ENCODE measurements around the gene GTF2A1L.

The GTF2A1L gene

GRCh38 chr2:48693645-48694044 lies 76.0 kb downstream of the GTF2A1L start:
- H3K4me1 ChIP-seq (ENCODE audit: insufficient read depth, low read length, severe bottlenecking): no peaks in the 10 kb centered on the region

GRCh38 chr2:48694149-48694548 lies 76.5 kb downstream of the GTF2A1L start:
- H3K9me3 ChIP-seq (ENCODE audit: low read length): no peaks in the 10 kb centered on the region
- no peak overlapping the region for H3K4me2 ChIP-seq (ENCODE audit: low read length)
- H4K20me1 ChIP-seq (ENCODE audit: insufficient read depth, low read length): no peaks in the 10 kb centered on the region
- no peaks in the 10 kb centered on the region for H3K36me3 ChIP-seq (ENCODE audit: insufficient read depth, low read length)
- H3K27ac ChIP-seq (ENCODE audit: low read depth, low read length, poor library complexity, severe bottlenecking): no peak overlapping the region
- H3K4me3 ChIP-seq (ENCODE audit: low read depth, low read length, poor library complexity, severe bottlenecking): no peak overlapping the region
- TF ChIP-seq EZH2 (IDR thresholded peaks at IDR 0.05; ENCODE audit: borderline replicate concordance, low read length) (no peak), CTCF (IDR thresholded peaks at IDR 0.05; ENCODE audit: low read length) (no peak)
- no peaks in the 10 kb centered on the region for H3F3A ChIP-seq (ENCODE audit: insufficient read depth, low read length)
- H2AFZ ChIP-seq (ENCODE audit: low read length): no peak overlapping the region
- no peaks in the 10 kb centered on the region for H3K79me2 ChIP-seq (ENCODE audit: insufficient read depth, low read length)
- no peaks in the 10 kb centered on the region for H3K27me3 ChIP-seq (ENCODE audit: insufficient read depth, low read length)
- H3K4me1 ChIP-seq (ENCODE audit: insufficient read depth, low read length, severe bottlenecking): no peaks in the 10 kb centered on the region
- H3K9ac ChIP-seq (ENCODE audit: low read length): no peak overlapping the region
- H3K9me2 ChIP-seq (ENCODE audit: low read depth, low read length): no peaks in the 10 kb centered on the region

More at GRCh38 chr2:48693645-48694044, 76.0 kb downstream of the GTF2A1L start:
- Histone ChIP-seq H3K36me3 (ENCODE audit: insufficient read depth, low read length) (no peaks in the 10 kb centered on the region), H3K27ac (ENCODE audit: low read depth, low read length, poor library complexity, severe bottlenecking) (no peak overlapping the region), H4K20me1 (ENCODE audit: insufficient read depth, low read length) (no peaks in the 10 kb centered on the region), H3K4me3 (ENCODE audit: low read depth, low read length, poor library complexity, severe bottlenecking) (no peak overlapping the region), H3K27me3 (ENCODE audit: insufficient read depth, low read length) (no peaks in the 10 kb centered on the region), H2AFZ (ENCODE audit: low read length) (no peak overlapping the region), H3K9me2 (ENCODE audit: low read depth, low read length) (no peaks in the 10 kb centered on the region), H3F3A (ENCODE audit: insufficient read depth, low read length) (no peaks in the 10 kb centered on the region), H3K4me2 (ENCODE audit: low read length) (no peak overlapping the region), H3K9ac (ENCODE audit: low read length) (no peak overlapping the region), H3K9me3 (ENCODE audit: low read length) (no peaks in the 10 kb centered on the region), H3K79me2 (ENCODE audit: insufficient read depth, low read length) (no peaks in the 10 kb centered on the region)
- TF ChIP-seq EZH2 (IDR thresholded peaks at IDR 0.05; ENCODE audit: borderline replicate concordance, low read length) (no peak), CTCF (IDR thresholded peaks at IDR 0.05; ENCODE audit: low read length) (no peak)

- Histone ChIP-seq H3K4me3 (ENCODE audit: low read depth, low read length, poor library complexity, severe bottlenecking) (no peak overlapping the region), H3K4me1 (ENCODE audit: insufficient read depth, low read length, severe bottlenecking) (no peaks in the 10 kb centered on the region), H3K36me3 (ENCODE audit: insufficient read depth, low read length) (no peaks in the 10 kb centered on the region), H3K9me2 (ENCODE audit: low read depth, low read length) (no peaks in the 10 kb centered on the region), H3K27ac (ENCODE audit: low read depth, low read length, poor library complexity, severe bottlenecking) (no peak overlapping the region), H4K20me1 (ENCODE audit: insufficient read depth, low read length) (no peaks in the 10 kb centered on the region), H3K4me2 (ENCODE audit: low read length) (no peak overlapping the region), H3F3A (ENCODE audit: insufficient read depth, low read length) (no peaks in the 10 kb centered on the region), H3K79me2 (ENCODE audit: insufficient read depth, low read length) (no peaks in the 10 kb centered on the region), H2AFZ (ENCODE audit: low read length) (no peak overlapping the region), H3K9me3 (ENCODE audit: low read length) (no peaks in the 10 kb centered on the region), H3K27me3 (ENCODE audit: insufficient read depth, low read length) (no peaks in the 10 kb centered on the region), H3K9ac (ENCODE audit: low read length) (no peak overlapping the region)
- TF ChIP-seq EZH2 (IDR thresholded peaks at IDR 0.05; ENCODE audit: borderline replicate concordance, low read length) (no peak), CTCF (IDR thresholded peaks at IDR 0.05; ENCODE audit: low read length) (no peak)
Measured at GRCh38 chr2:48695991-48696390, 78.3 kb downstream of the GTF2A1L start.
